SKM-1 (cell line): ENCODE results near the gene ANK2.

ENCODE experiments used
- DNase-seq: peaks from one replicate; lab custom pipeline; 2025; ENCODE audit not compliant: unreplicated experiment; lab: John Stamatoyannopoulos, UW

Gene ANK2

DNA sequence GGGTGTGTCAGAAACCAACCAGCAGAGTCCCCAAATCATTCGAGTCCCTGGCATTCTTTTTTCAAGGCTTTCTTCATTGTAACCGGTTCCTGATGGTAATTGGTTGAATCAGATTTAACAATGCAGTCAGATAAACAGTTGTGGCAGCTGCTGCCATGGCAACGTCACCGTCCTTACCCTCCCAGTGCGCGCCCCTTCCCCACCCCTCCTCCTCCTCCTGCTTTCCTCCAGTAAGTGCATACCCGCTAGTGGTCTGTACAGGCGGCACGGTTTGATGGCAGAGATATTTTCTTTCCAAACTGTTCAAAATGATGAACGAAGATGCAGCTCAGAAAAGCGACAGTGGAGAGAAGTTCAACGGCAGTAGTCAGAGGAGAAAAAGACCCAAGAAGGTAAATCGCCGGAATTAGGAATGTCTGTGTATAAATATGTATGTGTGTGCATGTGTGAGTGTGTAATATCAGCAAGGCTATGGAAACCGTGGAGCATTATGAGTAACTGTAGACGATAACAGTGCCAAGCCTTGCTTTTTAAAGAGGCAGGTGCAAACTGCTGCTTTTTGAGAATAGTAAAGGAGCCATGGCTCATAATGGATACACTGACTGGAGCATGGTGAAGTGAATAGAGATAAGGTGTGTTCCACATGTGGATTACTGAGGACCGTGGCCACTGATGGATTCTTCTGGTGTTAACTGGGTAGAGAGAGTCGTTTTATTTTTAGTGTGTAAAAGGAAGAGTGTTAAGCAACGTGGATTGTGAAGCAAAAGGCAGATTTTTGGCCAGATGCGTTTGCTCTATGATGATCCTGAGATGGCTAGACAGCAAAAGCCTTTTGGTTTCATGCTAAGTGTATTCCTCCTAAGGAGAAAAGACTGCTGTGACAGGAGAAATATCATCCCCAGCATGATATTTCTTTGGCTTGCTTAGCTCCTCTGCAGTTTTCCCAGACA lies at the start of gene ANK2:
TSS of gene ANK2 (plus strand) at position 233 of the 950 bp plus-strand sequence. CDS start at position 309, 76 bp downstream.
- no peak for DNase-seq

GRCh38 chr4:113003841-113004240 lies 45.6 kb upstream of the ANK2 start:
- no peak for DNase-seq

- no peak for DNase-seq
Measured at GRCh38 chr4:113004655-113005054, 44.8 kb upstream of the ANK2 start.

- no peak for DNase-seq
Measured at GRCh38 chr4:113006632-113007031, 42.8 kb upstream of the ANK2 start.

- DNase-seq, result no peak
Measured at GRCh38 chr4:113007151-113007550, 42.3 kb upstream of the ANK2 start.

GRCh38 chr4:113008135-113008534 lies 41.3 kb upstream of the ANK2 start:
- DNase-seq, result no peak

DNA sequence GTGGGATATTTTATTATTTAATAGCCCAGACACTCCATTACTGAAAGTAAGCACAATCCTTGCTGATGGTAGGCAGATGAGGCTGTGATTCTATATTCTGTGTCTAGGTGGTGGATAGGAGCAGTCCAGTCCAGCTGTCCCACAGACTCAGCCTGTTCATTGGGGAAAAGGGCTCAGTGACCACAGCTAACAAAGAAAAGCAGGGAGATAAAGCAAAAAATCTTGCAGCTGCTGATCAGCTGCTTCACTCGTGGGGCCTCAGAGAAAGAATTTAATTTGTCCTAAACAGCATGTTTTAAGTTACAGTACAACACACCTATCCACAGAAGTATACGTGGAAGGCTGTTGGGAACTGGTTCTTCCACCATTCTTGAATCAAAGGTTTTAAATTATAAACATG lies 40.7 kb upstream of the ANK2 start:
- DNase-seq, result no peak

- DNase-seq, result no peak
Measured at GRCh38 chr4:113009461-113009860, 40.0 kb upstream of the ANK2 start.

GRCh38 chr4:113012122-113012725 lies 37.2 kb upstream of the ANK2 start:
- no peak for DNase-seq

GRCh38 chr4:113012786-113013185 lies 36.7 kb upstream of the ANK2 start:
- DNase-seq, result no peak

DNA sequence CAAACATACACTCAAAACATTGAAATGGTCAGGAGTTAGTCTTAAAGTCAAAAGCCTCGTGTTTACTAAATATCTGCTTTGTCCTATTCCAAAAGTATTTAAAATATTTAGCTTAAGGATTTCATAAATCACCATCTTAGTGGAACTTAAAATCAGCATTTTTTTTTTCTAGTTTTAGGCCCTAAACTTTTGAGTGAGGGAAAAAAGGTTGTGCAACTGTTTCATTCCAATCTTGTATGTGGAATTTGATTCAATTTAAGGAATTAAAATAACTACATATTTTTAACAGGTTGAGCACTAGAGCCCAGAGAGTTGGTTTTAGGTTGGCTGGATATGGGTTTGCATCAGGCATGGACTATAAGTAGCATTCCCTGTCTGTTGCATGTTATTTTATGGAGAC lies 35.7 kb upstream of the ANK2 start:
- no peak for DNase-seq

DNA sequence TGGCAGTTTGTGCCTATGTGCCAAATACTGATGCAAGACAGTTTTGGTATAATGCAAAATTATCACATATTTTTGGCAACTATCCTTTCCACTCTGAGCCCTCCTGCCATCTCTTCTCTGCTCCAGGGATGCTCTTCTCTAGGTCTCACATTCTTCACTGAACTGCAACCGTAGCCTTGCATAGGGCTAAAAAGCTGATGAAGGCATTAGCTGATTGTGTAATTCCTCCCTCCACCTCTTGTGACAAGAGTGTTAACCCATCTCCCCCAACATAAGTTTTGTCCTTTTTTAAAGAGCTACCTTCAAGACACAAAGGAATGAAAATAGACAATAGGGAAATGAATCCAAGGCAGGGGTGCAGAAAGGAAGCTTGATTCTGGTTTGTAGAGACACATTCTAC lies 33.1 kb upstream of the ANK2 start:
- no peak for DNase-seq

DNA sequence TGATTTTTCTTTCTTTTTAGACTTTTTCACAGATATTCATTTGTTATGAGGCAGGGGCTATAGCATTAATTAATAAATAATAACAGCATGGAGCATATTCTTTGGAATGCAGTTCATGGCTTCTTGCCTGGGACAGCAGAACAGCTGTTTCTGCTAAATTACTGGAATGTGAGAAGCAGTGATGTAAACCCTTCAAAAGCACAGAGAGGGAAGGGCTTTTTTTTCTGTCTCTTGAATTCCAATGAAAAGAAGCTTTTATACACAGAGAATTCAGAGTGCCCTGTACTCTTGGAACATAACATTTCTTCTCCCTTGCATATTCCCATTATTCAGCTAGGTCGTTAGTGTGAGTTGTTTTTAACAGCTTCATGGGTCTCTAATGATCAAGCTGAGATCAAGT lies 28.5 kb upstream of the ANK2 start:
- DNase-seq, result no peak

GRCh38 chr4:113024388-113024787 lies 25.1 kb upstream of the ANK2 start:
- DNase-seq, result no peak

DNA sequence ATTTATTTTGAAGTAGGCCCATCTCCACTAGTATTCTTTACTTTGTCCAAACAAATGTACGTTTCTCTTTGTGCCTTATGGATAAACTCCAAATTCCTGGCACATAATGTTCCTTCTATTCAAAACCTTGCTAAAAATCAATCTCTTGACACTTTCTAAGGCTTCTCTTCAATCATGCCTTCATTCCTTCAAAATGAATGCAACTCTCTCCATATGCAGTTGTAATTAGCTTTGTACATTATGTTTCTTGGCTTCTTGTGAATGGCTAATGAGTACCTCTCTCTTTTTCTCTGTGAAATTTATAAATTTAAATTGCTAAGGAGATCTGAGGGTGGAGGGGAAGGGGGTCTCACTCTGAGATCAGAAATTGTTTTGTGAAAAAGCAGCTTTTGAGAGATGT lies 24.0 kb upstream of the ANK2 start:
- no peak for DNase-seq

DNA sequence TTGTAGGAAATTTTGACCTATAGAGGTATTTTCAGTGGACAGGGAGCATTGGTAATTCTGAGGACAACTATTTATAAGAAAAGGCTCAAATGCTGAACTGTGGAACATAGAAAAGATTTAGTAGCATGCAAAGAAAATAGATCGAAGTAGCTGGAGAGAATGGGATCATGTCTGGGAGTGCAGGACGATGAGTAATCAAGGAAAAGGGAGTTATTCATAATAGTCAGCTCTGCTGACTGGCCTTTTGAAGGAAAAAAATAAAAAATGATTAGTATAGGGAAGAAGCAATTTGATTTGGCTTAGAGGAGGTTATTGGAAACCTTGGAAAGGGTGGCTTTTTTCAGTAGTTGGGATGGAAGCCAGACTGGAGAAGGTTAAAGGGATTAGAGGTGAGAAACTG lies 22.9 kb upstream of the ANK2 start:
- no peak for DNase-seq

DNA sequence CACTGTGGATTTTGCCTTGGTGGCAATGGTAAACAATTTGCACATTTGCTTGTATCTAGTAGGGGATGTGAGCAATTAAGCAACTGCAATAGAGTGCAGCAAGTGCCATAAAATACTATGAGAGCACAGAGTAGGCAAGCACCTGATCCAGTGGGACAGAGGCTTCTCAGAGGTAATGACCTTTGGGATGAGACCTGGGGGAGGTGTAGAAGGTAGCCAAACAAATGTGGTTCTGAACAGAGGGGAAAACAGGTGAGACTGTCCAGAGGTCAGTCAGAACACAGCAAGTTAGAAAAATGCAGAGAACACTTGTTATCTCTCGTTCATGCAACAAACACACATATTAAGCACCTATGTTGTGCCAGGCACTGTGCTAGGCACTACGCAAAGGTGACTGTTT lies 21.4 kb upstream of the ANK2 start:
- no peak for DNase-seq

GRCh38 chr4:113031212-113031611 lies 18.2 kb upstream of the ANK2 start:
- DNase-seq, result no peak

GRCh38 chr4:113040793-113041192 lies 8.7 kb upstream of the ANK2 start:
- DNase-seq, result no peak

GRCh38 chr4:113042502-113042901 lies 7.0 kb upstream of the ANK2 start:
- no peak for DNase-seq

GRCh38 chr4:113043591-113043990 lies 5.9 kb upstream of the ANK2 start:
- DNase-seq, result no peak

DNA sequence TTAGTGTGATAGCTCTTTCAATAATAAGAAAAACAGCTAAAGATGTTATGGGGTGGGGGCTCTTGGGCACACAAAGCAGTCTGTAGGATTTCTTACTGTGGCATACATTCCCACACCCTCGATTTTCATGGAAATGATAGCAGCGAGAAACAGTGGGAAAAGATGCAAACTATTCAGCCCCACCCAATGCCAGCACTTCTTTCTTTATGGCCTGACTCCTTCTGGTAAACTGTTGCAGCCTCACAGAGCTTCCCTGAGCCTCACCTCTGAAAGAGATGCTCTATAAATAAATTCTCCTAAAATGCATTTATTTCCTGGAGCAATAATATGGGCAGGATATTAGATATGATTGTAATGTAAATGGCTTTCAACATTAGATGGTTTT lies 910 bp downstream of the ANK2 start:
- no peak for DNase-seq

GRCh38 chr4:113050837-113051236 lies 1.4 kb downstream of the ANK2 start:
- DNase-seq, result no peak
